Stromal cell of bone marrow (primary cell): ENCODE measurements around the gene FBXO21.
"Not testable (repeated sequence)": the region's sequence is repeated elsewhere in the genome, so short reads cannot be mapped to it uniquely, and the experiment has no call there.

ENCODE experiments used
- DNase-seq: peaks from one replicate; pipeline ENCODE4 v3.0.0-alpha.2; 2012; ENCODE audit warnings: low read depth

The FBXO21 gene

GRCh38 chr12:117190210-117190781 lies at the start of gene FBXO21:
Gene FBXO21 (minus strand): TSS chr12:117190470. CDS start chr12:117190456, 14 bp downstream.
- peak; percentile 66 for DNase-seq

GRCh38 chr12:117236456-117237001 lies 46.3 kb upstream of the FBXO21 start:
- DNase-seq = peak; percentile 40

GRCh38 chr12:117235261-117235660 lies 45.0 kb upstream of the FBXO21 start:
- no peak for DNase-seq

- DNase-seq = no peak
Measured at GRCh38 chr12:117234441-117234840, 44.2 kb upstream of the FBXO21 start.

- no peak for DNase-seq
Measured at GRCh38 chr12:117231750-117232149, 41.5 kb upstream of the FBXO21 start.

- no peak for DNase-seq
Measured at GRCh38 chr12:117228239-117228638, 38.0 kb upstream of the FBXO21 start.

GRCh38 chr12:117227000-117227653 lies 36.9 kb upstream of the FBXO21 start:
- DNase-seq = no peak

GRCh38 chr12:117226505-117226904 lies 36.2 kb upstream of the FBXO21 start:
- no peak for DNase-seq

- no peak for DNase-seq
Measured at GRCh38 chr12:117225179-117225578, 34.9 kb upstream of the FBXO21 start.

- not testable (repeated sequence) for DNase-seq
Measured at GRCh38 chr12:117220947-117221346, 30.7 kb upstream of the FBXO21 start.

GRCh38 chr12:117218149-117218548 lies 27.9 kb upstream of the FBXO21 start:
- no peak for DNase-seq

GRCh38 chr12:117216686-117217085 lies 26.4 kb upstream of the FBXO21 start:
- DNase-seq = no peak

- DNase-seq = no peak
Measured at GRCh38 chr12:117214797-117215196, 24.5 kb upstream of the FBXO21 start.

- DNase-seq = no peak
Measured at GRCh38 chr12:117213295-117213808, 23.1 kb upstream of the FBXO21 start.

GRCh38 chr12:117212563-117213190 lies 22.4 kb upstream of the FBXO21 start:
- peak; percentile 71 for DNase-seq

- no peak for DNase-seq
Measured at GRCh38 chr12:117210266-117210918, 20.1 kb upstream of the FBXO21 start.

GRCh38 chr12:117209626-117210025 lies 19.4 kb upstream of the FBXO21 start:
- no peak for DNase-seq

- no peak for DNase-seq
Measured at GRCh38 chr12:117208811-117209455, 18.7 kb upstream of the FBXO21 start.

- no peak for DNase-seq
Measured at GRCh38 chr12:117208206-117208605, 17.9 kb upstream of the FBXO21 start.

- DNase-seq = no peak
Measured at GRCh38 chr12:117207675-117208074, 17.4 kb upstream of the FBXO21 start.

- DNase-seq = no peak
Measured at GRCh38 chr12:117202556-117202955, 12.3 kb upstream of the FBXO21 start.

- DNase-seq = no peak
Measured at GRCh38 chr12:117202033-117202432, 11.8 kb upstream of the FBXO21 start.
